Measurements from ENCODE around the gene DAPK1.

Gene DAPK1

GRCh38 chr9:87519461-87519860, 21.8 kb downstream of the DAPK1 start:
- no peak for DNase-seq

GRCh38 chr9:87520172-87520683, 22.6 kb downstream of the DAPK1 start:
- DNase-seq = no peak

- DNase-seq = no peak
Measured at GRCh38 chr9:87521834-87522233, 24.2 kb downstream of the DAPK1 start.

GRCh38 chr9:87524061-87524460, 26.4 kb downstream of the DAPK1 start:
- DNase-seq = no peak

- DNase-seq = no peak
Measured at GRCh38 chr9:87525546-87526303, 28.1 kb downstream of the DAPK1 start.

- DNase-seq = no peak
Measured at GRCh38 chr9:87527211-87527916, 29.7 kb downstream of the DAPK1 start.

- DNase-seq = no peak
Measured at GRCh38 chr9:87528969-87529368, 31.3 kb downstream of the DAPK1 start.

GRCh38 chr9:87529671-87530070, 32.0 kb downstream of the DAPK1 start:
- no peak for DNase-seq

- no peak for DNase-seq
Measured at GRCh38 chr9:87530716-87531115, 33.0 kb downstream of the DAPK1 start.

GRCh38 chr9:87531370-87532295, 34.0 kb downstream of the DAPK1 start:
- no peak for DNase-seq

- no peak for DNase-seq
Measured at GRCh38 chr9:87533271-87533670, 35.6 kb downstream of the DAPK1 start.

- no peak for DNase-seq
Measured at GRCh38 chr9:87534036-87534435, 36.4 kb downstream of the DAPK1 start.

GRCh38 chr9:87534957-87535356, 37.3 kb downstream of the DAPK1 start:
- DNase-seq = no peak

- no peak for DNase-seq
Measured at GRCh38 chr9:87535817-87536539, 38.3 kb downstream of the DAPK1 start.

GRCh38 chr9:87537625-87538024, 40.0 kb downstream of the DAPK1 start:
- DNase-seq = no peak

GRCh38 chr9:87540444-87541105, 42.9 kb downstream of the DAPK1 start:
- DNase-seq = no peak

- no peak for DNase-seq
Measured at GRCh38 chr9:87541663-87542062, 44.0 kb downstream of the DAPK1 start.

GRCh38 chr9:87542141-87542540, 44.5 kb downstream of the DAPK1 start:
- no peak for DNase-seq

- no peak for DNase-seq
Measured at GRCh38 chr9:87543251-87543650, 45.6 kb downstream of the DAPK1 start.

GRCh38 chr9:87545858-87546257, 48.2 kb downstream of the DAPK1 start:
- DNase-seq = no peak

GRCh38 chr9:87546704-87547103, 49.0 kb downstream of the DAPK1 start:
- DNase-seq = no peak

- no peak for DNase-seq
Measured at GRCh38 chr9:87547671-87548081, 50.0 kb downstream of the DAPK1 start.

Data from activated naive CD4-positive, alpha-beta T cell (primary cell).